HCT116 (cell line): ENCODE data around the gene ENGASE. TPM values are rescaled to one million over a fixed set of nuclear protein-coding genes. Genes with fewer than 3 reads are reported as not detected.

ENCODE experiments used
- ATAC-seq: fragments of 200-7000 bp; cut with Tn5 transposase; 2 replicates; pipeline ENCODE4 v1.9.1; 2020; ENCODE audit warnings: mild to moderate bottlenecking, moderate library complexity
- BruUV-seq: library from RNA; stranded (reverse); fragments of 400-500 nt; replicated peaks from 2 replicates; lab custom pipeline; 2021; lab: Mats Ljungman, UMichigan
- CTCF ChIA-PET: fragments of 300-600 bp; sonication (Branson Sonifier 250); formaldehyde crosslinking; loops from one replicate; lab custom pipeline; 2021; ENCODE audit warnings: antibody characterized with exemption; lab: Charles Lee
- POLR2A ChIA-PET: fragments of 300-600, 350-600 bp; sonication (Branson Sonifier 250); formaldehyde crosslinking; loops from one replicate; lab custom pipeline; 2021; ENCODE audit warnings: antibody characterized with exemption; lab: Charles Lee
- RAD21 ChIA-PET, 2 experiments: fragments of 300-600 bp; sonication (Branson Sonifier 250); formaldehyde crosslinking; loops; one replicate each; lab custom pipeline; 2023; ENCODE audit warnings: low total read pairs in 2 of 2; ENCODE audit not compliant: uncharacterized antibody in 2 of 2, unreplicated experiment in 2 of 2, low non-redundant PET in 1 of 2; lab: Charles Lee
- DNase-seq: peaks from one replicate; pipeline ENCODE4 v3.0.0-alpha.2; 2010; ENCODE audit warnings: low read depth, low spot score
- H2AFZ ChIP-seq: fragments of 200-600 bp; shearing (Covaris generic), sonication (generic); 2 replicates; pipeline ENCODE4 v1.6.1; 2017; ENCODE audit warnings: low read depth, mixed run types, mixed read lengths, antibody characterized with exemption, low read length; ENCODE audit not compliant: poor library complexity, severe bottlenecking
- H3K27ac ChIP-seq: 2 replicates; pipeline ENCODE4 v1.5.1; 2012; ENCODE audit warnings: low read depth, low read length
- H3K27me3 ChIP-seq: fragments of 200-600 bp; sonication (generic); 2 replicates; pipeline ENCODE4 v1.6.1; 2016; ENCODE audit warnings: mixed run types, low read length, mixed read lengths; ENCODE audit not compliant: insufficient read depth
- H3K36me3 ChIP-seq, 2 experiments: fragments of 200-500 bp in 1 of 2; fragments of 200-600 bp in 1 of 2; sonication (Bioruptor generic) in 1 of 2; sonication (generic) in 1 of 2; 2 replicates each; pipeline versions ENCODE4 v1.5.1 to v1.6.1; 2014 to 2016; ENCODE audit warnings: low read length in 2 of 2, inconsistent platforms in 1 of 2, mixed read lengths in 1 of 2, mixed run types in 1 of 2; ENCODE audit not compliant: insufficient read depth in 2 of 2, control insufficient read depth in 1 of 2
- H3K4me1 ChIP-seq, 2 experiments: fragments of 200-600 bp in 1 of 2; sonication (generic) in 1 of 2; 2 replicates each; pipeline versions ENCODE4 v1.5.1 to v1.6.1; 2012 to 2017; ENCODE audit warnings: low read length in 2 of 2, inconsistent platforms in 1 of 2, mild to moderate bottlenecking in 1 of 2, mixed read lengths in 1 of 2, mixed run types in 1 of 2, moderate library complexity in 1 of 2; ENCODE audit not compliant: insufficient read depth in 2 of 2, control insufficient read depth in 1 of 2
- H3K4me2 ChIP-seq: fragments of 200-600 bp; sonication (generic); 2 replicates; pipeline ENCODE4 v1.6.1; 2017; ENCODE audit warnings: mixed run types, low read length, mixed read lengths
- H3K4me3 ChIP-seq, 2 experiments: fragments of 200-600 bp in 1 of 2; sonication (generic) in 1 of 2; replicated peaks in 1 of 2; 2 replicates each; pipeline ENCODE4 v1.5.1; 2011 to 2016; ENCODE audit warnings: low read length in 2 of 2, control low read depth in 1 of 2, low read depth in 1 of 2, mild to moderate bottlenecking in 1 of 2, mixed read lengths in 1 of 2, mixed run types in 1 of 2
- H3K79me2 ChIP-seq: fragments of 200-600 bp; sonication (generic); 2 replicates; pipeline ENCODE4 v1.6.1; 2017; ENCODE audit warnings: mild to moderate bottlenecking, mixed run types, low read length, moderate library complexity, mixed read lengths; ENCODE audit not compliant: insufficient read depth
- H3K9ac ChIP-seq: fragments of 200-600 bp; sonication (generic); 2 replicates; pipeline ENCODE4 v1.6.1; 2016; ENCODE audit warnings: low read length, mixed read lengths
- H3K9me2 ChIP-seq: fragments of 200-600 bp; sonication (generic), shearing (Covaris generic); 2 replicates; pipeline ENCODE4 v1.6.1; 2017; ENCODE audit warnings: mixed run types, mild to moderate bottlenecking, moderate library complexity; ENCODE audit not compliant: insufficient read depth
- H3K9me3 ChIP-seq, 2 experiments: fragments of 200-500 bp in 1 of 2; fragments of 200-600 bp in 1 of 2; sonication (Bioruptor generic) in 1 of 2; sonication (generic) in 1 of 2; 2 replicates each; pipeline ENCODE4 v1.6.1; 2014 to 2017; ENCODE audit warnings: low read length in 2 of 2, mixed read lengths in 2 of 2, inconsistent platforms in 1 of 2, low read depth in 1 of 2, mild to moderate bottlenecking in 1 of 2, mixed run types in 1 of 2, moderate library complexity in 1 of 2; ENCODE audit not compliant: control insufficient read depth in 1 of 2, insufficient read depth in 1 of 2
- H4K20me1 ChIP-seq: fragments of 200-600 bp; sonication (generic), shearing (Covaris generic); 2 replicates; pipeline ENCODE4 v1.6.1; 2017; ENCODE audit warnings: mixed run types, mild to moderate bottlenecking, moderate library complexity; ENCODE audit not compliant: insufficient read depth
- CBX3 ChIP-seq: IDR thresholded peaks from 2 replicates; pipeline ENCODE4 v1.6.1; 2012; ENCODE audit warnings: low read depth
- CEBPB ChIP-seq: IDR thresholded peaks from 2 replicates; pipeline ENCODE4 v1.6.1; 2012; ENCODE audit warnings: low read depth
- EGR1 ChIP-seq: IDR thresholded peaks from 2 replicates; pipeline ENCODE4 v1.6.1; 2012; ENCODE audit warnings: low read depth
- ELF1 ChIP-seq: IDR thresholded peaks from 2 replicates; pipeline ENCODE4 v1.6.1; 2012; ENCODE audit warnings: low read depth, borderline replicate concordance
- POLR2A ChIP-seq: IDR thresholded peaks from 2 replicates; pipeline ENCODE4 v1.7.0; 2011; ENCODE audit warnings: borderline replicate concordance; ENCODE audit not compliant: insufficient read depth, insufficient read length; ENCODE audit errors: extremely low read depth
- POLR2AphosphoS5 ChIP-seq: IDR thresholded peaks from 2 replicates; pipeline ENCODE4 v1.6.1; 2011; ENCODE audit warnings: mild to moderate bottlenecking, low read depth, low read length, moderate library complexity
- SIN3A ChIP-seq: IDR thresholded peaks from 2 replicates; pipeline ENCODE4 v1.6.1; 2012; ENCODE audit warnings: low read depth
- SP1 ChIP-seq: IDR thresholded peaks from 2 replicates; pipeline ENCODE4 v1.6.1; 2012; ENCODE audit warnings: low read depth
- YY1 ChIP-seq: IDR thresholded peaks from 2 replicates; pipeline ENCODE4 v1.6.1; 2011; ENCODE audit warnings: low read length, low read depth, moderate library complexity, mild to moderate bottlenecking; ENCODE audit not compliant: insufficient replicate concordance; ENCODE audit errors: extremely low read depth
- ZFX ChIP-seq: fragments of 450-650 bp; IDR thresholded peaks from 2 replicates; pipeline ENCODE4 v1.6.1; 2017
- ZNF274 ChIP-seq: fragments of 200-500 bp; sonication (Bioruptor generic); IDR thresholded peaks from 2 replicates; pipeline ENCODE4 v1.6.1; 2014; ENCODE audit warnings: mild to moderate bottlenecking, low read depth, low read length, inconsistent platforms
- intact Hi-C: fragments of 100-400 bp; cut with micrococcal nuclease; formaldehyde crosslinking; loops from 2 replicates; pipeline ENCODE4 v1.10.0; 2022
- total RNA-seq: library from RNA; stranded (reverse); gene quantifications from one replicate; pipeline ENCODE4 v1.2.1, GENCODE V29; 2021; ENCODE audit not compliant: unreplicated experiment
- TF ChIP-seq, protein P1 (sequence below), 3 experiments: fragments of 200-600 bp in 1 of 3; sonication (generic) in 1 of 3; IDR thresholded peaks in 2 of 3; conservative IDR thresholded peaks in 1 of 3; 2 replicates each; pipeline ENCODE4 v1.5.1; 2012 to 2017; ENCODE audit warnings: low read depth in 2 of 3, low read length in 2 of 3, antibody characterized with exemption in 1 of 3, borderline replicate concordance in 1 of 3, control low read depth in 1 of 3, mild to moderate bottlenecking in 1 of 3, mixed read lengths in 1 of 3, mixed run types in 1 of 3, moderate library complexity in 1 of 3; ENCODE audit not compliant: insufficient read depth in 1 of 3
- TF ChIP-seq, protein P2 (sequence below): IDR thresholded peaks from 2 replicates; pipeline ENCODE4 v1.6.1; 2012
- TF ChIP-seq, protein P3 (sequence below): IDR thresholded peaks from 2 replicates; pipeline ENCODE4 v1.6.1; 2011; ENCODE audit warnings: mild to moderate bottlenecking, low read length, moderate library complexity; ENCODE audit not compliant: insufficient replicate concordance; ENCODE audit errors: extremely low read depth
- TF ChIP-seq, protein P4 (sequence below): IDR thresholded peaks from 2 replicates; pipeline ENCODE4 v1.6.1; 2012; ENCODE audit warnings: low read depth

ENGASE gene
- total RNA-seq, 1 experiment from 2014 or later, result 54.2 TPM

DNA sequence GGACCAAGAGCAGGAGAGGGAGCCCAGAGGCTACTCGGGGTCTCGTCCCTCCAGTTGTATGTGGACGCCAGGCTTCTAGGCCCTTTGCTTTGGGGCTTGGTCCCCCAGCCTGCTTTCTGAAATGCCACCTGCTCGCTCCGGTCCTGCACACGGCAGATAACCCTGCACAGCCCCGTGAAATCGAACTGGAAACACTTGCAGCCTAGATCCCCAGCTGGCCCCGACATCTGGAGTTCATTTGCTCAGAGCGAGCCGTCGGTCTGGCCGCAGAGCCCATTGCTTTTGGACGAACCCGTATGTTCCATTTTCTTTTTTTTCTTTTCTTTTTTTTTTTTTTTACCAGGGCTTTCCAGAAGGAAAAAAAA, 27.7 kb upstream of the ENGASE start:
- intact Hi-C loops, result loop anchor here (1.0 kb wide), 1 partner anchor 35 kb away; no protein-coding TSS in a partner anchor
- Histone ChIP-seq H3K4me1 (peaks cover 0 to 12% of the 10 kb centered on the region in 2 experiments; a peak in 3 of 4 replicates), H2AFZ (no peak overlapping the region), H4K20me1 (no peaks in the 10 kb centered on the region), H3K4me3 (no peak overlapping the region), H3K9me2 (no peaks in the 10 kb centered on the region), H3K36me3 (no peaks in the 10 kb centered on the region)
- DNase-seq, result no peak
- TF ChIP-seq, protein P1, sequence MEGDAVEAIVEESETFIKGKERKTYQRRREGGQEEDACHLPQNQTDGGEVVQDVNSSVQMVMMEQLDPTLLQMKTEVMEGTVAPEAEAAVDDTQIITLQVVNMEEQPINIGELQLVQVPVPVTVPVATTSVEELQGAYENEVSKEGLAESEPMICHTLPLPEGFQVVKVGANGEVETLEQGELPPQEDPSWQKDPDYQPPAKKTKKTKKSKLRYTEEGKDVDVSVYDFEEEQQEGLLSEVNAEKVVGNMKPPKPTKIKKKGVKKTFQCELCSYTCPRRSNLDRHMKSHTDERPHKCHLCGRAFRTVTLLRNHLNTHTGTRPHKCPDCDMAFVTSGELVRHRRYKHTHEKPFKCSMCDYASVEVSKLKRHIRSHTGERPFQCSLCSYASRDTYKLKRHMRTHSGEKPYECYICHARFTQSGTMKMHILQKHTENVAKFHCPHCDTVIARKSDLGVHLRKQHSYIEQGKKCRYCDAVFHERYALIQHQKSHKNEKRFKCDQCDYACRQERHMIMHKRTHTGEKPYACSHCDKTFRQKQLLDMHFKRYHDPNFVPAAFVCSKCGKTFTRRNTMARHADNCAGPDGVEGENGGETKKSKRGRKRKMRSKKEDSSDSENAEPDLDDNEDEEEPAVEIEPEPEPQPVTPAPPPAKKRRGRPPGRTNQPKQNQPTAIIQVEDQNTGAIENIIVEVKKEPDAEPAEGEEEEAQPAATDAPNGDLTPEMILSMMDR (IDR thresholded peaks at IDR 0.05 in 2 of 3, conservative IDR thresholded peaks at IDR 0.05 in 1 of 3; ENCODE audit: borderline replicate concordance in 1 of 3, insufficient read depth in 1 of 3, low read depth in 2 of 3, low read length in 2 of 3), result no peak
- TF ChIP-seq ZNF274 (no peak), CBX3 (no peak), ELF1 (no peak), EGR1 (no peak), YY1 (no peak), SIN3A (no peak), CEBPB (no peak), POLR2A (no peak), POLR2AphosphoS5 (no peak), SP1 (no peak), ZFX (no peak)
- TF ChIP-seq, protein P2, sequence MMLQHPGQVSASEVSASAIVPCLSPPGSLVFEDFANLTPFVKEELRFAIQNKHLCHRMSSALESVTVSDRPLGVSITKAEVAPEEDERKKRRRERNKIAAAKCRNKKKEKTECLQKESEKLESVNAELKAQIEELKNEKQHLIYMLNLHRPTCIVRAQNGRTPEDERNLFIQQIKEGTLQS, result no peak
- TF ChIP-seq, protein P3, sequence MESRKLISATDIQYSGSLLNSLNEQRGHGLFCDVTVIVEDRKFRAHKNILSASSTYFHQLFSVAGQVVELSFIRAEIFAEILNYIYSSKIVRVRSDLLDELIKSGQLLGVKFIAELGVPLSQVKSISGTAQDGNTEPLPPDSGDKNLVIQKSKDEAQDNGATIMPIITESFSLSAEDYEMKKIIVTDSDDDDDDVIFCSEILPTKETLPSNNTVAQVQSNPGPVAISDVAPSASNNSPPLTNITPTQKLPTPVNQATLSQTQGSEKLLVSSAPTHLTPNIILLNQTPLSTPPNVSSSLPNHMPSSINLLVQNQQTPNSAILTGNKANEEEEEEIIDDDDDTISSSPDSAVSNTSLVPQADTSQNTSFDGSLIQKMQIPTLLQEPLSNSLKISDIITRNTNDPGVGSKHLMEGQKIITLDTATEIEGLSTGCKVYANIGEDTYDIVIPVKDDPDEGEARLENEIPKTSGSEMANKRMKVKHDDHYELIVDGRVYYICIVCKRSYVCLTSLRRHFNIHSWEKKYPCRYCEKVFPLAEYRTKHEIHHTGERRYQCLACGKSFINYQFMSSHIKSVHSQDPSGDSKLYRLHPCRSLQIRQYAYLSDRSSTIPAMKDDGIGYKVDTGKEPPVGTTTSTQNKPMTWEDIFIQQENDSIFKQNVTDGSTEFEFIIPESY, result no peak
- TF ChIP-seq, protein P4, sequence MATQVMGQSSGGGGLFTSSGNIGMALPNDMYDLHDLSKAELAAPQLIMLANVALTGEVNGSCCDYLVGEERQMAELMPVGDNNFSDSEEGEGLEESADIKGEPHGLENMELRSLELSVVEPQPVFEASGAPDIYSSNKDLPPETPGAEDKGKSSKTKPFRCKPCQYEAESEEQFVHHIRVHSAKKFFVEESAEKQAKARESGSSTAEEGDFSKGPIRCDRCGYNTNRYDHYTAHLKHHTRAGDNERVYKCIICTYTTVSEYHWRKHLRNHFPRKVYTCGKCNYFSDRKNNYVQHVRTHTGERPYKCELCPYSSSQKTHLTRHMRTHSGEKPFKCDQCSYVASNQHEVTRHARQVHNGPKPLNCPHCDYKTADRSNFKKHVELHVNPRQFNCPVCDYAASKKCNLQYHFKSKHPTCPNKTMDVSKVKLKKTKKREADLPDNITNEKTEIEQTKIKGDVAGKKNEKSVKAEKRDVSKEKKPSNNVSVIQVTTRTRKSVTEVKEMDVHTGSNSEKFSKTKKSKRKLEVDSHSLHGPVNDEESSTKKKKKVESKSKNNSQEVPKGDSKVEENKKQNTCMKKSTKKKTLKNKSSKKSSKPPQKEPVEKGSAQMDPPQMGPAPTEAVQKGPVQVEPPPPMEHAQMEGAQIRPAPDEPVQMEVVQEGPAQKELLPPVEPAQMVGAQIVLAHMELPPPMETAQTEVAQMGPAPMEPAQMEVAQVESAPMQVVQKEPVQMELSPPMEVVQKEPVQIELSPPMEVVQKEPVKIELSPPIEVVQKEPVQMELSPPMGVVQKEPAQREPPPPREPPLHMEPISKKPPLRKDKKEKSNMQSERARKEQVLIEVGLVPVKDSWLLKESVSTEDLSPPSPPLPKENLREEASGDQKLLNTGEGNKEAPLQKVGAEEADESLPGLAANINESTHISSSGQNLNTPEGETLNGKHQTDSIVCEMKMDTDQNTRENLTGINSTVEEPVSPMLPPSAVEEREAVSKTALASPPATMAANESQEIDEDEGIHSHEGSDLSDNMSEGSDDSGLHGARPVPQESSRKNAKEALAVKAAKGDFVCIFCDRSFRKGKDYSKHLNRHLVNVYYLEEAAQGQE, result no peak
- TF ChIP-seq, all 23 proteins: peak for 0
- no peaks in the 10 kb centered on the region for H3K9me3 ChIP-seq
- H3K27me3 ChIP-seq, result no peaks in the 10 kb centered on the region
- no peak overlapping the region for H3K4me2 ChIP-seq
- no peak overlapping the region for H3K9ac ChIP-seq
- no peaks in the 10 kb centered on the region for H3K79me2 ChIP-seq
- POLR2A ChIA-PET, result no interaction called here
- no peak overlapping the region for H3K27ac ChIP-seq
- ATAC-seq, result no peak
- CTCF ChIA-PET, result no interaction called here
- BruUV-seq, result no TSS peak
- RAD21 ChIA-PET, result no interaction called here
